Osteocyte (in vitro differentiated cells): Measurements from ENCODE around the gene PTPRN2. TPM values are rescaled to one million over a fixed set of nuclear protein-coding genes. Genes with fewer than 3 reads are reported as not detected.
"Not testable (repeated sequence)": the region's sequence is repeated elsewhere in the genome, so short reads cannot be mapped to it uniquely, and the experiment has no call there.

Experiments
- DNase-seq: peaks from one replicate; pipeline ENCODE4 v3.0.0; 2021; ENCODE audit warnings: mixed read lengths; ENCODE audit not compliant: unreplicated experiment; ENCODE audit errors: extremely low spot score
- H3K27ac Mint-ChIP-seq: one replicate; pipeline ENCODE4 v1.8.0; 2021; ENCODE audit warnings: mild to moderate bottlenecking, mixed read lengths; ENCODE audit not compliant: unreplicated experiment
- H3K27me3 Mint-ChIP-seq: one replicate; pipeline ENCODE4 v1.8.0; 2021; ENCODE audit warnings: mixed read lengths; ENCODE audit not compliant: unreplicated experiment
- H3K36me3 Mint-ChIP-seq: one replicate; pipeline ENCODE4 v1.8.0; 2021; ENCODE audit warnings: mixed read lengths; ENCODE audit not compliant: unreplicated experiment
- H3K4me1 Mint-ChIP-seq: one replicate; pipeline ENCODE4 v1.8.0; 2021; ENCODE audit warnings: mixed read lengths; ENCODE audit not compliant: unreplicated experiment
- H3K4me3 Mint-ChIP-seq: one replicate; pipeline ENCODE4 v1.8.0; 2021; ENCODE audit warnings: mild to moderate bottlenecking, moderate library complexity, mixed read lengths; ENCODE audit not compliant: unreplicated experiment
- H3K9me3 Mint-ChIP-seq: one replicate; pipeline ENCODE4 v1.8.0; 2021; ENCODE audit warnings: mixed read lengths; ENCODE audit not compliant: unreplicated experiment
- CTCF ChIP-seq: fragments of 200-600 bp; sonication (generic); IDR thresholded peaks from 2 replicates; pipeline ENCODE4 v1.5.0; 2021; ENCODE audit warnings: antibody characterized with exemption, mild to moderate bottlenecking, moderate library complexity
- total RNA-seq: library from RNA; stranded (reverse); gene quantifications from 2 replicates; pipeline ENCODE4 v1.2.1, GENCODE V29; 2021

Gene PTPRN2
- total RNA-seq, 1 donor from 2014 or later = 0.59 TPM

GRCh38 chr7:157703534-157704195 is 884.0 kb downstream of the PTPRN2 start:
- peak; percentile 76 for DNase-seq
- Mint-ChIP-seq H3K27ac (no peak overlapping the region), H3K36me3 (no peaks in the 10 kb centered on the region), H3K4me3 (no peak overlapping the region), H3K9me3 (no peaks in the 10 kb centered on the region), H3K4me1 (no peaks in the 10 kb centered on the region), H3K27me3 (peaks cover 3% of the 10 kb centered on the region)
- no peak for TF ChIP-seq CTCF

GRCh38 chr7:157703131-157703530 is 884.5 kb downstream of the PTPRN2 start:
- no peak for TF ChIP-seq CTCF
- peak; percentile 73 for DNase-seq
- no peaks in the 10 kb centered on the region for H3K9me3 Mint-ChIP-seq
- no peaks in the 10 kb centered on the region for H3K4me1 Mint-ChIP-seq
- peaks cover 3% of the 10 kb centered on the region for H3K27me3 Mint-ChIP-seq
- H3K36me3 Mint-ChIP-seq = no peaks in the 10 kb centered on the region
- H3K27ac Mint-ChIP-seq = no peak overlapping the region
- H3K4me3 Mint-ChIP-seq = no peak overlapping the region

- no peak for TF ChIP-seq CTCF
- Mint-ChIP-seq H3K27ac (no peak overlapping the region), H3K9me3 (no peaks in the 10 kb centered on the region), H3K4me3 (no peak overlapping the region), H3K36me3 (no peaks in the 10 kb centered on the region), H3K4me1 (no peaks in the 10 kb centered on the region), H3K27me3 (peaks cover 3% of the 10 kb centered on the region)
- peak; percentile 57 for DNase-seq
These were observed 885.2 kb downstream of the PTPRN2 start for GRCh38 chr7:157702311-157703023.

- H3K9me3 Mint-ChIP-seq, H3K27me3 Mint-ChIP-seq, H3K36me3 Mint-ChIP-seq, H3K27ac Mint-ChIP-seq, H3K4me1 Mint-ChIP-seq, H3K4me3 Mint-ChIP-seq: not testable (repeated sequence)
- DNase-seq = peak; percentile 62
These were observed 886.0 kb downstream of the PTPRN2 start for GRCh38 chr7:157701395-157702180.

- Mint-ChIP-seq H3K4me3 (no peak overlapping the region), H3K36me3 (no peaks in the 10 kb centered on the region), H3K4me1 (no peaks in the 10 kb centered on the region), H3K27me3 (peaks cover 5% of the 10 kb centered on the region), H3K27ac (no peak overlapping the region), H3K9me3 (peaks cover 2% of the 10 kb centered on the region)
- TF ChIP-seq CTCF = no peak
- peak; percentile 76 for DNase-seq
These were observed 887.2 kb downstream of the PTPRN2 start for GRCh38 chr7:157700231-157701005.
